ENCODE data around the gene ZBTB20.

- TF ChIP-seq EZH2 (IDR thresholded peaks at IDR 0.05; ENCODE audit: borderline replicate concordance, insufficient read depth, low read depth, low read length, poor library complexity, severe bottlenecking): no peak
- no peak for TF ChIP-seq CTCF (IDR thresholded peaks at IDR 0.05)
Measured at GRCh38 chr3:115038817-115039216, 108.3 kb downstream of the ZBTB20 start.

All from B cell (primary cell).